Measurements from ENCODE around the gene HSPA14. TPM values are rescaled to one million over a fixed set of nuclear protein-coding genes. Genes with fewer than 3 reads are reported as not detected.

Gene HSPA14
- total and polyA plus RNA-seq, 10 of the 15 experiments (the other 5 are each of a cell fraction or from before 2014, with no cell fraction given), result 26.6 to 56.1 (median 34.3) TPM

GRCh38 chr10:14836208-14836607, 1.9 kb upstream of the HSPA14 start:
- POLR2A ChIA-PET, result interaction anchor here (1.2 to 3.4 kb wide), 4 partner anchors 42 to 116 kb away, joined by 3 to 18 read pairs (median 6); partner anchors contain the start of gene SUV39H2
- Histone ChIP-seq H3K27ac (ENCODE audit: control insufficient read depth, insufficient read depth) (no peak overlapping the region), H3K4me3 (no peak overlapping the region), H3K36me3 (ENCODE audit: control insufficient read depth in 2 of 2, insufficient read depth in 2 of 2, low read length in 1 of 2) (0 out of 4 replicates have a peak, but pooled peaks cover 0 to under 1% of the 10 kb centered on the region in 2 experiments), H3K27me3 (replicated peaks in 1 of 2; ENCODE audit: control insufficient read depth in 2 of 2, insufficient read depth in 2 of 2, low read length in 1 of 2) (no peaks in the 10 kb centered on the region), H3K9ac (ENCODE audit: control insufficient read depth, insufficient read depth, low read length) (no peak overlapping the region), H3K79me2 (ENCODE audit: control insufficient read depth, insufficient read depth, low read length) (peaks cover 29% of the 10 kb centered on the region), H4K20me1 (ENCODE audit: control insufficient read depth, insufficient read depth) (no peaks in the 10 kb centered on the region), H3K4me1 (ENCODE audit: control insufficient read depth, insufficient read depth, low read length) (peaks cover 7% of the 10 kb centered on the region; the same call in 1 of the 2 replicates), H3K4me2 (ENCODE audit: control insufficient read depth, insufficient read depth) (no peak overlapping the region), H2AFZ (ENCODE audit: control insufficient read depth, low read depth, low read length) (no peak overlapping the region), H3K9me3 (replicated peaks; ENCODE audit: control insufficient read depth, insufficient read depth, low read length) (no peaks in the 10 kb centered on the region)
- no TSS peak for BruUV-seq (replicated peaks)
- SMC1A ChIA-PET (ENCODE audit: uncharacterized antibody, unreplicated experiment), result interaction anchor here (0.6 to 3.7 kb wide), 12 partner anchors 10 to 328 kb away, joined by 3 to 33 read pairs (median 6); partner anchors contain the start of gene DCLRE1C
- CTCF ChIA-PET, result interaction anchor here (0.8 to 3.9 kb wide), 10 partner anchors 9 to 333 kb away, joined by 3 to 44 read pairs (median 14); partner anchors contain the start of gene SUV39H2
- intact Hi-C loops (cut with micrococcal nuclease; ENCODE audit: unreplicated experiment) (loop anchor here (5.0 kb wide), 4 partner anchors 41 to 339 kb away; partner anchors contain the start of genes DCLRE1C and SUV39H2), in situ Hi-C loops (cut with MboI) (no loop called here)
- DNase-seq (ENCODE audit: low read depth, low spot score), result no peak
- TF ChIP-seq CTCF (IDR thresholded peaks at IDR 0.05 in 2 of 3, conservative IDR thresholded peaks at IDR 0.05 in 1 of 3; ENCODE audit: control insufficient read depth in 2 of 3, extremely low read depth in 1 of 3, insufficient read depth in 1 of 3, low read depth in 3 of 3, low read length in 3 of 3), result no peak
- no peak for TF ChIP-seq REST (IDR thresholded peaks at IDR 0.05; ENCODE audit: low read depth, low read length)
- no peak for TF ChIP-seq TCF3 (IDR thresholded peaks at IDR 0.05; ENCODE audit: borderline replicate concordance, insufficient read depth, low read depth, low read length)
- no peak for TF ChIP-seq SMAD1 (IDR thresholded peaks at IDR 0.05; ENCODE audit: low read depth, partially characterized antibody)
- no peak for TF ChIP-seq ZSCAN29 (IDR thresholded peaks at IDR 0.05)
- TF ChIP-seq IKZF1 (conservative IDR thresholded peaks at IDR 0.05), result no peak
- TF ChIP-seq PML (IDR thresholded peaks at IDR 0.05; ENCODE audit: low read length), result no peak
- no peak for TF ChIP-seq ZNF384 (IDR thresholded peaks at IDR 0.05; ENCODE audit: borderline replicate concordance, low read depth, low read length)
- TF ChIP-seq CREM (IDR thresholded peaks at IDR 0.05; ENCODE audit: low read depth), result no peak
- no peak for TF ChIP-seq SUPT20H (IDR thresholded peaks at IDR 0.05; ENCODE audit: borderline replicate concordance, control insufficient read depth, low read depth, low read length)
- TF ChIP-seq RAD21 (IDR thresholded peaks at IDR 0.05; ENCODE audit: insufficient read depth, low read depth, low read length), result no peak
- TF ChIP-seq FOXM1 (IDR thresholded peaks at IDR 0.05; ENCODE audit: low read depth, low read length), result no peak
- no peak for TF ChIP-seq POU2F2 (IDR thresholded peaks at IDR 0.05; ENCODE audit: borderline replicate concordance, low read depth, low read length)
- no peak for TF ChIP-seq TARDBP (IDR thresholded peaks at IDR 0.05; ENCODE audit: borderline replicate concordance)
- FAIRE-seq, result no peak
- RAD21 ChIA-PET (ENCODE audit: unreplicated experiment), result interaction anchor here (0.7 to 2.4 kb wide), 6 partner anchors 13 to 338 kb away, joined by 3 to 10 read pairs (median 4); no protein-coding TSS in a partner anchor
- 97% methylated on average over 2 of the region's 2 CpGs for WGBS (ENCODE audit: insufficient coverage, insufficient replicate concordance, low lambda C conversion rate, missing lambda C conversion rate)
- ATAC-seq, result no peak

Measured in GM12878 (cell line).